WTC11 (cell line): ENCODE data around the gene PDE4A. TPM values are rescaled to one million over a fixed set of nuclear protein-coding genes. Genes with fewer than 3 reads are reported as not detected.

Experiments
- ATF1 ChIP-seq: sonication (generic); formaldehyde crosslinking; IDR thresholded peaks from 2 replicates; pipeline ENCODE4 v1.8.1; 2023; ENCODE audit warnings: mild to moderate bottlenecking, moderate library complexity, missing genetic modification reagents
- ELF4 ChIP-seq: sonication (generic); formaldehyde crosslinking; IDR thresholded peaks from 2 replicates; pipeline ENCODE4 v1.8.1; 2022; ENCODE audit warnings: low read depth, mild to moderate bottlenecking, moderate library complexity, missing genetic modification reagents
- ETV6 ChIP-seq: sonication (generic); formaldehyde crosslinking; IDR thresholded peaks from 2 replicates; pipeline ENCODE4 v1.8.1; 2022; ENCODE audit warnings: mild to moderate bottlenecking, missing genetic modification reagents
- FOXJ3 ChIP-seq: sonication (generic); formaldehyde crosslinking; IDR thresholded peaks from 2 replicates; pipeline ENCODE4 v1.9.0; 2021; ENCODE audit warnings: missing genetic modification reagents, mild to moderate bottlenecking, borderline replicate concordance
- GABPB1 ChIP-seq: sonication (generic); formaldehyde crosslinking; IDR thresholded peaks from 2 replicates; pipeline ENCODE4 v1.8.1; 2023; ENCODE audit warnings: mild to moderate bottlenecking, missing genetic modification reagents
- GRHL2 ChIP-seq: fragments of 250-450 bp; sonication (Bioruptor Pico); IDR thresholded peaks from 2 replicates; pipeline ENCODE4 v1.8.0; 2022; ENCODE audit warnings: mild to moderate bottlenecking, moderate library complexity; ENCODE audit not compliant: insufficient replicate concordance, severe bottlenecking
- NR2C2 ChIP-seq: sonication (generic); formaldehyde crosslinking; IDR thresholded peaks from 2 replicates; pipeline ENCODE4 v1.8.0; 2022; ENCODE audit warnings: mild to moderate bottlenecking, missing genetic modification reagents
- NR3C1 ChIP-seq: sonication (generic); formaldehyde crosslinking; conservative IDR thresholded peaks from 2 replicates; pipeline ENCODE4 v1.8.1; 2023; ENCODE audit warnings: low read depth, mild to moderate bottlenecking, missing genetic modification reagents
- RELA ChIP-seq: sonication (generic); formaldehyde crosslinking; IDR thresholded peaks from 2 replicates; pipeline ENCODE4 v1.8.1; 2022; ENCODE audit warnings: missing genetic modification reagents, mild to moderate bottlenecking, borderline replicate concordance
- SOX15 ChIP-seq: fragments of 250-450 bp; sonication (Bioruptor Pico); IDR thresholded peaks from 2 replicates; pipeline ENCODE4 v1.9.0; 2021; ENCODE audit warnings: mild to moderate bottlenecking
- TCF7 ChIP-seq: sonication (generic); formaldehyde crosslinking; IDR thresholded peaks from 2 replicates; pipeline ENCODE4 v1.8.0; 2022; ENCODE audit warnings: mild to moderate bottlenecking, low read depth, missing genetic modification reagents, moderate library complexity
- ZNF219 ChIP-seq: sonication (generic); formaldehyde crosslinking; IDR thresholded peaks from 2 replicates; pipeline ENCODE4 v1.8.0; 2023; ENCODE audit warnings: missing genetic modification reagents, mild to moderate bottlenecking, borderline replicate concordance
- ZNF317 ChIP-seq: sonication (generic); formaldehyde crosslinking; IDR thresholded peaks from 2 replicates; pipeline ENCODE4 v1.8.1; 2023; ENCODE audit warnings: low read depth, mild to moderate bottlenecking, moderate library complexity, missing genetic modification reagents, borderline replicate concordance
- total RNA-seq: library from RNA; stranded (reverse); gene quantifications from 3 replicates; pipeline ENCODE4 v1.2.3, GENCODE V29; 2021
- TF ChIP-seq, protein P1 (sequence below): sonication (generic); formaldehyde crosslinking; IDR thresholded peaks from 2 replicates; pipeline ENCODE4 v1.8.1; 2022; ENCODE audit warnings: mild to moderate bottlenecking, missing genetic modification reagents, moderate library complexity, borderline replicate concordance
- TF ChIP-seq, protein P2 (sequence below): sonication (generic); formaldehyde crosslinking; IDR thresholded peaks from 2 replicates; pipeline ENCODE4 v1.8.0; 2023; ENCODE audit warnings: missing genetic modification reagents, mild to moderate bottlenecking, borderline replicate concordance
- TF ChIP-seq, protein P3 (sequence below): fragments of 250-450 bp; sonication (Bioruptor Pico); IDR thresholded peaks from 2 replicates; pipeline ENCODE4 v1.9.0; 2021; ENCODE audit warnings: mild to moderate bottlenecking
- TF ChIP-seq, protein P4 (sequence below): fragments of 250-450 bp; sonication (Bioruptor Pico); IDR thresholded peaks from 2 replicates; pipeline ENCODE4 v1.9.0; 2021; ENCODE audit warnings: moderate library complexity, mild to moderate bottlenecking, inconsistent platforms, borderline replicate concordance
- TF ChIP-seq, protein P5 (sequence below): sonication (generic); formaldehyde crosslinking; IDR thresholded peaks from 2 replicates; pipeline ENCODE4 v1.8.1; 2022; ENCODE audit warnings: low read depth, missing genetic modification reagents, borderline replicate concordance
- TF ChIP-seq, protein P6 (sequence below): sonication (generic); formaldehyde crosslinking; IDR thresholded peaks from 2 replicates; pipeline ENCODE4 v1.8.1; 2022; ENCODE audit warnings: mild to moderate bottlenecking, moderate library complexity, missing genetic modification reagents
- TF ChIP-seq, protein P7 (sequence below): sonication (generic); formaldehyde crosslinking; IDR thresholded peaks from 2 replicates; pipeline ENCODE4 v1.8.1; 2023; ENCODE audit warnings: mild to moderate bottlenecking, missing genetic modification reagents
- TF ChIP-seq, protein P8 (sequence below): sonication (generic); formaldehyde crosslinking; IDR thresholded peaks from 2 replicates; pipeline ENCODE4 v1.8.0; 2023; ENCODE audit warnings: missing genetic modification reagents
- TF ChIP-seq, protein P9 (sequence below): fragments of 200-600 bp; IDR thresholded peaks from 2 replicates; pipeline ENCODE4 v1.8.0; 2022; ENCODE audit warnings: antibody characterized with exemption

Gene PDE4A
- total RNA-seq, 1 experiment from 2014 or later, result 5.9 TPM

DNA sequence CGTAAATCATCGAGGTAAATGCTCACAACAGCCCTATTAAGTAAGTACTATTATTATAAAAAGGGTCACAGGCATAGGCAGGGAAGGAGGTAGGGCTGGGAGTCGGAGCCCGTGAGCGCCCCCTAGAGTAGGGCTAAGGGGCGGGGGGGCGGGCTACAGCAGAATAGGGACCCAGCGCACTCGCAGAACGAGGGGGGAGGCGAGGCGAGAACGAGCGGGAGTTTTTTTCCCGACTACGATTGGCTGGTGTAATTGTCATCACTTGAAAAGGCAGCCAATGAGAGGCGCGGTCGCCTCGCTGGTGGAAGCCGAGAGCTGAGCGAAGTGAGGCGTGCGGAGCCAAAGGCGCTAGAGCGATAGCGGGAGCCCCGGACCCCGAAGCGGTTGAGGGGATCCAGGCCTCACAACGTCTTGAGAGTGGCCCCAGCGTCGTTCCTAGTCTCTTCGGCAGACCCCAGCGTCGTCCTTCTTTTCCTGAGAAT lies 58.6 kb downstream of the PDE4A start (continued):
- TF ChIP-seq, protein P1, sequence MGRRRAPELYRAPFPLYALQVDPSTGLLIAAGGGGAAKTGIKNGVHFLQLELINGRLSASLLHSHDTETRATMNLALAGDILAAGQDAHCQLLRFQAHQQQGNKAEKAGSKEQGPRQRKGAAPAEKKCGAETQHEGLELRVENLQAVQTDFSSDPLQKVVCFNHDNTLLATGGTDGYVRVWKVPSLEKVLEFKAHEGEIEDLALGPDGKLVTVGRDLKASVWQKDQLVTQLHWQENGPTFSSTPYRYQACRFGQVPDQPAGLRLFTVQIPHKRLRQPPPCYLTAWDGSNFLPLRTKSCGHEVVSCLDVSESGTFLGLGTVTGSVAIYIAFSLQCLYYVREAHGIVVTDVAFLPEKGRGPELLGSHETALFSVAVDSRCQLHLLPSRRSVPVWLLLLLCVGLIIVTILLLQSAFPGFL (CRISPR knock-in tag), result 0 out of 2 replicates have a peak, but pooled peaks have one; percentile 44
- TF ChIP-seq ETV6 (CRISPR knock-in tag), result peak; percentile 56; the same call in 1 of the 2 replicates
- TF ChIP-seq ATF1 (CRISPR knock-in tag), result no peak
- TF ChIP-seq, protein P2, sequence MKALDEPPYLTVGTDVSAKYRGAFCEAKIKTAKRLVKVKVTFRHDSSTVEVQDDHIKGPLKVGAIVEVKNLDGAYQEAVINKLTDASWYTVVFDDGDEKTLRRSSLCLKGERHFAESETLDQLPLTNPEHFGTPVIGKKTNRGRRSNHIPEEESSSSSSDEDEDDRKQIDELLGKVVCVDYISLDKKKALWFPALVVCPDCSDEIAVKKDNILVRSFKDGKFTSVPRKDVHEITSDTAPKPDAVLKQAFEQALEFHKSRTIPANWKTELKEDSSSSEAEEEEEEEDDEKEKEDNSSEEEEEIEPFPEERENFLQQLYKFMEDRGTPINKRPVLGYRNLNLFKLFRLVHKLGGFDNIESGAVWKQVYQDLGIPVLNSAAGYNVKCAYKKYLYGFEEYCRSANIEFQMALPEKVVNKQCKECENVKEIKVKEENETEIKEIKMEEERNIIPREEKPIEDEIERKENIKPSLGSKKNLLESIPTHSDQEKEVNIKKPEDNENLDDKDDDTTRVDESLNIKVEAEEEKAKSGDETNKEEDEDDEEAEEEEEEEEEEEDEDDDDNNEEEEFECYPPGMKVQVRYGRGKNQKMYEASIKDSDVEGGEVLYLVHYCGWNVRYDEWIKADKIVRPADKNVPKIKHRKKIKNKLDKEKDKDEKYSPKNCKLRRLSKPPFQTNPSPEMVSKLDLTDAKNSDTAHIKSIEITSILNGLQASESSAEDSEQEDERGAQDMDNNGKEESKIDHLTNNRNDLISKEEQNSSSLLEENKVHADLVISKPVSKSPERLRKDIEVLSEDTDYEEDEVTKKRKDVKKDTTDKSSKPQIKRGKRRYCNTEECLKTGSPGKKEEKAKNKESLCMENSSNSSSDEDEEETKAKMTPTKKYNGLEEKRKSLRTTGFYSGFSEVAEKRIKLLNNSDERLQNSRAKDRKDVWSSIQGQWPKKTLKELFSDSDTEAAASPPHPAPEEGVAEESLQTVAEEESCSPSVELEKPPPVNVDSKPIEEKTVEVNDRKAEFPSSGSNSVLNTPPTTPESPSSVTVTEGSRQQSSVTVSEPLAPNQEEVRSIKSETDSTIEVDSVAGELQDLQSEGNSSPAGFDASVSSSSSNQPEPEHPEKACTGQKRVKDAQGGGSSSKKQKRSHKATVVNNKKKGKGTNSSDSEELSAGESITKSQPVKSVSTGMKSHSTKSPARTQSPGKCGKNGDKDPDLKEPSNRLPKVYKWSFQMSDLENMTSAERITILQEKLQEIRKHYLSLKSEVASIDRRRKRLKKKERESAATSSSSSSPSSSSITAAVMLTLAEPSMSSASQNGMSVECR, result 0 out of 2 replicates have a peak, but pooled peaks have one; percentile 63
- no peak for TF ChIP-seq ELF4
- TF ChIP-seq, protein P3, sequence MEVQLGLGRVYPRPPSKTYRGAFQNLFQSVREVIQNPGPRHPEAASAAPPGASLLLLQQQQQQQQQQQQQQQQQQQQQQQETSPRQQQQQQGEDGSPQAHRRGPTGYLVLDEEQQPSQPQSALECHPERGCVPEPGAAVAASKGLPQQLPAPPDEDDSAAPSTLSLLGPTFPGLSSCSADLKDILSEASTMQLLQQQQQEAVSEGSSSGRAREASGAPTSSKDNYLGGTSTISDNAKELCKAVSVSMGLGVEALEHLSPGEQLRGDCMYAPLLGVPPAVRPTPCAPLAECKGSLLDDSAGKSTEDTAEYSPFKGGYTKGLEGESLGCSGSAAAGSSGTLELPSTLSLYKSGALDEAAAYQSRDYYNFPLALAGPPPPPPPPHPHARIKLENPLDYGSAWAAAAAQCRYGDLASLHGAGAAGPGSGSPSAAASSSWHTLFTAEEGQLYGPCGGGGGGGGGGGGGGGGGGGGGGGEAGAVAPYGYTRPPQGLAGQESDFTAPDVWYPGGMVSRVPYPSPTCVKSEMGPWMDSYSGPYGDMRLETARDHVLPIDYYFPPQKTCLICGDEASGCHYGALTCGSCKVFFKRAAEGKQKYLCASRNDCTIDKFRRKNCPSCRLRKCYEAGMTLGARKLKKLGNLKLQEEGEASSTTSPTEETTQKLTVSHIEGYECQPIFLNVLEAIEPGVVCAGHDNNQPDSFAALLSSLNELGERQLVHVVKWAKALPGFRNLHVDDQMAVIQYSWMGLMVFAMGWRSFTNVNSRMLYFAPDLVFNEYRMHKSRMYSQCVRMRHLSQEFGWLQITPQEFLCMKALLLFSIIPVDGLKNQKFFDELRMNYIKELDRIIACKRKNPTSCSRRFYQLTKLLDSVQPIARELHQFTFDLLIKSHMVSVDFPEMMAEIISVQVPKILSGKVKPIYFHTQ, result no peak
- TF ChIP-seq, protein P4, sequence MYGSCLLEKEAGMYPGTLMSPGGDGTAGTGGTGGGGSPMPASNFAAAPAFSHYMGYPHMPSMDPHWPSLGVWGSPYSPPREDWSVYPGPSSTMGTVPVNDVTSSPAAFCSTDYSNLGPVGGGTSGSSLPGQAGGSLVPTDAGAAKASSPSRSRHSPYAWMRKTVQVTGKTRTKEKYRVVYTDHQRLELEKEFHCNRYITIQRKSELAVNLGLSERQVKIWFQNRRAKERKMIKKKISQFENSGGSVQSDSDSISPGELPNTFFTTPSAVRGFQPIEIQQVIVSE, result no peak
- TF ChIP-seq ZNF317 (CRISPR knock-in tag), result 0 out of 2 replicates have a peak, but pooled peaks have one; percentile 46
- TF ChIP-seq TCF7, result no peak
- no peak for TF ChIP-seq GABPB1 (CRISPR knock-in tag)
- no peak for TF ChIP-seq FOXJ3 (CRISPR knock-in tag)
- TF ChIP-seq, protein P5, sequence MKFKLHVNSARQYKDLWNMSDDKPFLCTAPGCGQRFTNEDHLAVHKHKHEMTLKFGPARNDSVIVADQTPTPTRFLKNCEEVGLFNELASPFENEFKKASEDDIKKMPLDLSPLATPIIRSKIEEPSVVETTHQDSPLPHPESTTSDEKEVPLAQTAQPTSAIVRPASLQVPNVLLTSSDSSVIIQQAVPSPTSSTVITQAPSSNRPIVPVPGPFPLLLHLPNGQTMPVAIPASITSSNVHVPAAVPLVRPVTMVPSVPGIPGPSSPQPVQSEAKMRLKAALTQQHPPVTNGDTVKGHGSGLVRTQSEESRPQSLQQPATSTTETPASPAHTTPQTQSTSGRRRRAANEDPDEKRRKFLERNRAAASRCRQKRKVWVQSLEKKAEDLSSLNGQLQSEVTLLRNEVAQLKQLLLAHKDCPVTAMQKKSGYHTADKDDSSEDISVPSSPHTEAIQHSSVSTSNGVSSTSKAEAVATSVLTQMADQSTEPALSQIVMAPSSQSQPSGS (CRISPR knock-in tag), result no peak
- peak; percentile 65; the same call in 1 of the 2 replicates for TF ChIP-seq RELA (CRISPR knock-in tag)
- TF ChIP-seq, protein P6, sequence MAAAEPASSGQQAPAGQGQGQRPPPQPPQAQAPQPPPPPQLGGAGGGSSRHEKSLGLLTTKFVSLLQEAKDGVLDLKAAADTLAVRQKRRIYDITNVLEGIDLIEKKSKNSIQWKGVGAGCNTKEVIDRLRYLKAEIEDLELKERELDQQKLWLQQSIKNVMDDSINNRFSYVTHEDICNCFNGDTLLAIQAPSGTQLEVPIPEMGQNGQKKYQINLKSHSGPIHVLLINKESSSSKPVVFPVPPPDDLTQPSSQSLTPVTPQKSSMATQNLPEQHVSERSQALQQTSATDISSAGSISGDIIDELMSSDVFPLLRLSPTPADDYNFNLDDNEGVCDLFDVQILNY (CRISPR knock-in tag), result peak; percentile 85
- TF ChIP-seq, protein P7, sequence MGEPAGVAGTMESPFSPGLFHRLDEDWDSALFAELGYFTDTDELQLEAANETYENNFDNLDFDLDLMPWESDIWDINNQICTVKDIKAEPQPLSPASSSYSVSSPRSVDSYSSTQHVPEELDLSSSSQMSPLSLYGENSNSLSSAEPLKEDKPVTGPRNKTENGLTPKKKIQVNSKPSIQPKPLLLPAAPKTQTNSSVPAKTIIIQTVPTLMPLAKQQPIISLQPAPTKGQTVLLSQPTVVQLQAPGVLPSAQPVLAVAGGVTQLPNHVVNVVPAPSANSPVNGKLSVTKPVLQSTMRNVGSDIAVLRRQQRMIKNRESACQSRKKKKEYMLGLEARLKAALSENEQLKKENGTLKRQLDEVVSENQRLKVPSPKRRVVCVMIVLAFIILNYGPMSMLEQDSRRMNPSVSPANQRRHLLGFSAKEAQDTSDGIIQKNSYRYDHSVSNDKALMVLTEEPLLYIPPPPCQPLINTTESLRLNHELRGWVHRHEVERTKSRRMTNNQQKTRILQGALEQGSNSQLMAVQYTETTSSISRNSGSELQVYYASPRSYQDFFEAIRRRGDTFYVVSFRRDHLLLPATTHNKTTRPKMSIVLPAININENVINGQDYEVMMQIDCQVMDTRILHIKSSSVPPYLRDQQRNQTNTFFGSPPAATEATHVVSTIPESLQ (CRISPR knock-in tag), result no peak
- TF ChIP-seq, protein P8, sequence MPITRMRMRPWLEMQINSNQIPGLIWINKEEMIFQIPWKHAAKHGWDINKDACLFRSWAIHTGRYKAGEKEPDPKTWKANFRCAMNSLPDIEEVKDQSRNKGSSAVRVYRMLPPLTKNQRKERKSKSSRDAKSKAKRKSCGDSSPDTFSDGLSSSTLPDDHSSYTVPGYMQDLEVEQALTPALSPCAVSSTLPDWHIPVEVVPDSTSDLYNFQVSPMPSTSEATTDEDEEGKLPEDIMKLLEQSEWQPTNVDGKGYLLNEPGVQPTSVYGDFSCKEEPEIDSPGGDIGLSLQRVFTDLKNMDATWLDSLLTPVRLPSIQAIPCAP (CRISPR knock-in tag), result 0 out of 2 replicates have a peak, but pooled peaks have one; percentile 64
- no peak for TF ChIP-seq ZNF219
- TF ChIP-seq GRHL2 (CRISPR knock-in tag), result no peak
- TF ChIP-seq SOX15 (CRISPR knock-in tag), result no peak
- no peak for TF ChIP-seq NR2C2 (CRISPR knock-in tag)
- TF ChIP-seq NR3C1 (CRISPR knock-in tag), result no peak
- TF ChIP-seq, protein P9, sequence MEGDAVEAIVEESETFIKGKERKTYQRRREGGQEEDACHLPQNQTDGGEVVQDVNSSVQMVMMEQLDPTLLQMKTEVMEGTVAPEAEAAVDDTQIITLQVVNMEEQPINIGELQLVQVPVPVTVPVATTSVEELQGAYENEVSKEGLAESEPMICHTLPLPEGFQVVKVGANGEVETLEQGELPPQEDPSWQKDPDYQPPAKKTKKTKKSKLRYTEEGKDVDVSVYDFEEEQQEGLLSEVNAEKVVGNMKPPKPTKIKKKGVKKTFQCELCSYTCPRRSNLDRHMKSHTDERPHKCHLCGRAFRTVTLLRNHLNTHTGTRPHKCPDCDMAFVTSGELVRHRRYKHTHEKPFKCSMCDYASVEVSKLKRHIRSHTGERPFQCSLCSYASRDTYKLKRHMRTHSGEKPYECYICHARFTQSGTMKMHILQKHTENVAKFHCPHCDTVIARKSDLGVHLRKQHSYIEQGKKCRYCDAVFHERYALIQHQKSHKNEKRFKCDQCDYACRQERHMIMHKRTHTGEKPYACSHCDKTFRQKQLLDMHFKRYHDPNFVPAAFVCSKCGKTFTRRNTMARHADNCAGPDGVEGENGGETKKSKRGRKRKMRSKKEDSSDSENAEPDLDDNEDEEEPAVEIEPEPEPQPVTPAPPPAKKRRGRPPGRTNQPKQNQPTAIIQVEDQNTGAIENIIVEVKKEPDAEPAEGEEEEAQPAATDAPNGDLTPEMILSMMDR, result peak; percentile 77; the same call in 1 of the 2 replicates
